Measurements from ENCODE around the gene KRT7.
"Not testable (repeated sequence)": the region's sequence is repeated elsewhere in the genome, so short reads cannot be mapped to it uniquely, and the experiment has no call there.

KRT7 gene

DNA sequence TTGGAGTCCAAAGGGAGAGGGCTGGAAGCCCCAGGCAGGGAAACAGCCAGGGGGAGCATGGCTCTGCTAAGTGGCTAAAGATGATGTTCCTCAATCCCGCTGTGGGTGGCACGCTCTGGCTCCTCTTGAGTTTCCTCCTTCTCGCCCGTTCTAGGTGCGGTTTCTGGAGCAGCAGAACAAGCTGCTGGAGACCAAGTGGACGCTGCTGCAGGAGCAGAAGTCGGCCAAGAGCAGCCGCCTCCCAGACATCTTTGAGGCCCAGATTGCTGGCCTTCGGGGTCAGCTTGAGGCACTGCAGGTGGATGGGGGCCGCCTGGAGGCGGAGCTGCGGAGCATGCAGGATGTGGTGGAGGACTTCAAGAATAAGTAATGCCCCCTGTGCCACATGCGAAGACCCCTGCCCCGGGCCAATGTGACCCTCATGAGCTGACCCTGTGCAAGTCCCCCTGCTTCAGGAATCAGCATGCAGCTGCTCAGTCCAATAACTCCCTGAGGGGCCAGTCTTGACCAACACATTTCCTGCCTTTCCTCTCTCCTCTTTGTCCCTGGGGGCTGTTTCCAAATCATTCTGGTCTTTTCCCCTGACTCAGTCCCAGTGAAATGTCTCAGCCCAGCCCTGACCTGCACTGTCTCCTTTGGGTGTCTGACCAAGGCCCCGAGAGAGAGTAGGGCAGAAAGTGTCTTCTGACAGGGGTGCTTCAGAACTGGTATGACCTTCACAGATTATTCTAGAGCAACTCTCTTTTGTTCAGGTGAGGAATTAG, 2.1 kb downstream of the KRT7 start:
- TF ChIP-seq GATA1 (IDR thresholded peaks at IDR 0.05; ENCODE audit: low read depth, low read length) (no peak), POLR2A (IDR thresholded peaks at IDR 0.05; ENCODE audit: low read length) (no peak)
- DNase-seq: no peak

DNA sequence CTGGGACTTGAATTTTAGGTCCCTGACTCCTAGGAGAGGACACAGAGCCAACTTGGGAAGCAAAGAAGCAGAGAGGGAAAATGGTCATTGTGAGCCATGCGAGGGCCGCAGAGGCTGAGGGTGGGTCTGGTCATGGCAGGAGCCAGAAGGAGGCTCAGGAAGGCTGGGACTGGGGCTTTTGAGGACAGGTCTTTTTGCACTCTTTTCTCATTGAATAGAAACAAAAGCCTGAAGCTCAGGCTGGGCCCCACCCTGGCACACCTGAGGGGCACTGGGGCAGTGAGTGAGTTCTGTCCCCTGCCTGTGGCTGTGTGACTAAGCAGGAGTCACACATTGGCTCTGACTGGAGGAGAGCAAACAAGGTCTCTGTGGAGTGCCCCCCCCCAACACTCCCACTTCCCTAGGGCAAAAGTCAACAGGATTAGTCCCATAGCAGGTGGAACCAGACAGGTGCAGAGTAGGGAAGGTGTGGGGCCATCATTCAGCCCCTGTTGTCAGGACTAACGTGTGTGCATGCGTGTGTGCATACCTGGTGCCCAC, 2.8 kb downstream of the KRT7 start:
- TF ChIP-seq POLR2A (IDR thresholded peaks at IDR 0.05; ENCODE audit: low read length) (no peak), GATA1 (IDR thresholded peaks at IDR 0.05; ENCODE audit: low read depth, low read length) (no peak)
- DNase-seq: no peak

DNA sequence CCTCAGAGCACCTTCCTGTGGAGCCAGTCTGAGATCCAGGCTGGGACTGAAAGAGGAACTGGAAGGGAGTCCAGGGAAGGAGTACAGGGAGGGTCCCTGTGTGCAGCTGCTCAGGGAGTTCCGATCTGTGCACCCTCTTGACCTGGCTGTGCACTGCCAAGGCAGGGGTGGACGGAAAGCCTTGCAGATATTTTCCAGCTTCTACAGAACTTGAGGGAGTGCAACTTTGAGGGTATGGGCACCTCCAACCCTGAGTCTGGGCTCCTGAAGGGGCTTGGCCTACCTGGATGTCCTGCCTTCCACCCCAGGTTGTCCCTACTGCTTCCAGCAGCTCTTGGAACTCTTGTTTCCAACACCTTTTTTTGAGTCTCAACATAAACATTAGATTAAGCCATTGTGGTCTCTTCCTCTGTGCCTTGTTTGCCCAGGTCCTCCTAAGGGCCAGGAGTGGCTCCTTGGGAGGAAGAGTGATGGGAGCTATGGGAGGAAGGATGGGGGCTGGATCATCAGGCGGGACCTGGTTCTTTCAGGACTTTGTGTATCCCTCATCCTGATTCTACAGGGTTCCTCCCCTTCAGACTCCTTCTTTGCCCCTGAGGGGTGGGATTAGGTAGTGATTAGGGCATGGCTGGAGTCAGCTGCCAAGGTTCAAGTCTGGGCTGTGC, 3.5 kb downstream of the KRT7 start:
- TF ChIP-seq POLR2A (IDR thresholded peaks at IDR 0.05; ENCODE audit: low read length): no peak
- no peak for TF ChIP-seq GATA1 (IDR thresholded peaks at IDR 0.05; ENCODE audit: low read depth, low read length)

DNA sequence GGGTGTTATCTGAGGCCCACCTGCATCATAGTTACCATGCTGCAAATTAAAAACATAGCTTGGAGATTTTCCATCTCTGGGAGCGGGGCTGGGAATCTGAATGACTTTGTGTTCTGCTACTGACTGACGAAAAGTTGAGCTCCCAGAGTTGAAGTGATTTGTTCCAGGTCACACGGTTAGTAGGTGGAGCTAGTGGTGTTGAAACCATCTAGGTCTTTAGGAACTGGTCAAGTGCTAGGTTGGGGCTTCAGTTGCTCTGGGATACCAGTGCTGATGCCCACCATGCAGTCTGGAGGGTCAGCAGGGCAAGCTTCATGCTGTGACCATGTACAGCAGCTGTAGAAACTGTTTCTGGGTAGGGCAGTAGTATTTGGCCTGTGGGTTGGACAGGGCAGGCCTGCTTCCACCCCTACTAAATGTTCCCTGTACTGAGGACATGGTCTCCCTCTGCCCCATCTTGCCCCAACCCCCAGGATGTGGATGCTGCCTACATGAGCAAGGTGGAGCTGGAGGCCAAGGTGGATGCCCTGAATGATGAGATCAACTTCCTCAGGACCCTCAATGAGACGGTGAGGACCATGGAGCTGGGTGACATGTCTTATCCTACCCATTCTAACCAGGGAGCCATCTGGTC, 5.3 kb downstream of the KRT7 start:
- no peak for TF ChIP-seq POLR2A (IDR thresholded peaks at IDR 0.05; ENCODE audit: low read length)
- no peak for TF ChIP-seq GATA1 (IDR thresholded peaks at IDR 0.05; ENCODE audit: low read depth, low read length)
- no peak for DNase-seq

More for the DNA sequence above, 3.5 kb downstream of the KRT7 start:
- no peak for DNase-seq

DNA sequence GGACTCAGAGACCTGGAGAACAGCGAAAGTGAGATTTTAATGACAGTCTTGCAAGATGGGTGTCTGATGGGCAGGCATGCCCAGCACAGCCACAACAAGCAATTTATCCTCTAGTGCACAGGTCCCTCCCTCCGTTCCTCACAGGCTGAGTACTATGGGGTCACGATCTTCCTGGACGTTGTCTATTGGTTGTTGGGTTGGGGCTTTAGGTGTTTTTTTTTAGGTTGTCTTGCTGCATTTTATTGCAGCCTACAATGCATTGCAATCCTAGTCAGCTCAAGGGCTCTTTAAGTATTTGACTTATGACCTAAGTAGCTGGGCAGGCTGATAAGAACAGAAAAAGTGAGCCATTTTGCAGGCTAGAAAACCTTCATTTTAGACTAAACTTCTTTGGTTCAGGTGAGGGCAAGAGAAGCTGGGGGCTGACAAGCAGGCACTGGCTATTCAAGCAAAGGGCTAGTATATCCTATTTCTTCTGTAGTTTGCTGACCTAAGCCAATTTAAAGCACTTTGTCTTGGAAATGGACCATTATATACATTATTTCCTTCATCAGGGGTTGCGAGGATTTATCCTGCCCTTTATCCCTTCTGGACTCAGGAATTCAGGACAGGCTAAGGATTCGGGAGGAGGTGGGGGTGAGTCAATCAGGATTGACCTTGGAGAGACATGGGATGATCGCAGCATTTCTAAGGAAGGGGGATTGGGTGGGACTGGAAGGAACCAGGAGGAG, 6.0 kb downstream of the KRT7 start:
- no peak for TF ChIP-seq GATA1 (IDR thresholded peaks at IDR 0.05; ENCODE audit: low read depth, low read length)
- TF ChIP-seq POLR2A (IDR thresholded peaks at IDR 0.05; ENCODE audit: low read length): no peak
- DNase-seq: no peak

DNA sequence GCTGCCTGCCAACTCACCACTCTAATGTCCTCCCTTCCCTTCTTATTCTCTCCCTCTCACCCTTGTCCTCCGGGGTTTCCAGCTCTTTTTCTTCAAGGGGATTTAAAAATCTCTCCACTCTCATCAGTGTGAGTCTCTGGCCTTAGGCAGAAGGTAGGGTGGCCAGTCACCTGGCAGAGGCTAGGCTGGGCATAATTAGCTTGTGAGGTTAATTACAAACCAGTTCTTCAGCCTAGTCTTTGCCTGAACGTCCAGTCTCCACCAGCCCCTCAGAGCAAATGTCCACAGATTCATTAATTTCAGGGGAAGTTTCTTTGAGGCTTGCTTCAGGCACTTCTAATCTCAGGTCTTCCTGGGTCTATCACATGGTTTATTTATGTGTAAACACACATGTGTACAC, 6.7 kb downstream of the KRT7 start:
- no peak for DNase-seq
- TF ChIP-seq GATA1 (IDR thresholded peaks at IDR 0.05; ENCODE audit: low read depth, low read length) (no peak), POLR2A (IDR thresholded peaks at IDR 0.05; ENCODE audit: low read length) (no peak)

DNA sequence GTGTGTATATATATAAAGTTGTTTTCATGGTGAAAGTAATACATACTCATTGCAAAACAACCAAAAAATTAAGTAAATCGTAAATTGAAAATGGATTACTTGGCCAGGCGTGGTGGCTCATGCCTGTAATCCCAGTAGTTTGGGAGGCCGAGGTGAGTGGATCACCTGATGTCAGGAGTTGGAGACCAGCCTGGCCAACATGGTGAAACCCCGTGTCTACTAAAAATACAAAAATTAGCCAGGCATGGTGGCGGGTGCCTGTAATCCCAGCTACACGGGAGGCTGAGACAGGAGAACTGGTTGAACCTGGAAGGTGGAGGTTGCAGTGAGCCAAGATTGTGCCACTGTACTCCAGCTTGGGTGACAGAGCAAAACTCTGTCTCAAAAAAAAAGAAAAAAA, 7.2 kb downstream of the KRT7 start:
- not testable (repeated sequence) for DNase-seq

DNA sequence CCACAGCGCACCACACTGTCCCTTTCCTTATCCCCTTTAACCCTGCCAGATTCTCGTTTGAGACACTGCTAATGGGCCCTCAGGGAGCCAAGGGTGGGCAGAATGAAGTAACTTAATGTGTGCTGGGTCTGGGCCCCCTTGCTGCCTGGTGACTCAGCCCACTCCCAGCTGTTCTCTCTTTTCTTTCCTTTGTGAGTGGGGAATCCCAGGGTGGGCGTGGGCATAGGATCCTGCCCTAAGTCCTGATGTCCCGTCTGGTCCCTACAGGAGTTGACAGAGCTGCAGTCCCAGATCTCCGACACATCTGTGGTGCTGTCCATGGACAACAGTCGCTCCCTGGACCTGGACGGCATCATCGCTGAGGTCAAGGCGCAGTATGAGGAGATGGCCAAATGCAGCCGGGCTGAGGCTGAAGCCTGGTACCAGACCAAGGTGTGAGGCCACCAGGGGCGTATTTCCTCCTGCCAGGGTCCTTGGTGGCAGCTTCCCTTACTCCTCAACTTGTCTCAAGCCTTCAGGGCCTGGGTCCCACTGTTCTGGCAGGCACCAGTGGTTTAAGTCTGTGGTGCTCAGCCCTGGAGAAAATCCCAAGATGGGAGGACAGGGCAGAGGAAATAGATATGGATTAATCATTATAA, 8.3 kb downstream of the KRT7 start:
- no peak for DNase-seq
- no peak for TF ChIP-seq POLR2A (IDR thresholded peaks at IDR 0.05; ENCODE audit: low read length)
- TF ChIP-seq GATA1 (IDR thresholded peaks at IDR 0.05; ENCODE audit: low read depth, low read length): no peak

DNA sequence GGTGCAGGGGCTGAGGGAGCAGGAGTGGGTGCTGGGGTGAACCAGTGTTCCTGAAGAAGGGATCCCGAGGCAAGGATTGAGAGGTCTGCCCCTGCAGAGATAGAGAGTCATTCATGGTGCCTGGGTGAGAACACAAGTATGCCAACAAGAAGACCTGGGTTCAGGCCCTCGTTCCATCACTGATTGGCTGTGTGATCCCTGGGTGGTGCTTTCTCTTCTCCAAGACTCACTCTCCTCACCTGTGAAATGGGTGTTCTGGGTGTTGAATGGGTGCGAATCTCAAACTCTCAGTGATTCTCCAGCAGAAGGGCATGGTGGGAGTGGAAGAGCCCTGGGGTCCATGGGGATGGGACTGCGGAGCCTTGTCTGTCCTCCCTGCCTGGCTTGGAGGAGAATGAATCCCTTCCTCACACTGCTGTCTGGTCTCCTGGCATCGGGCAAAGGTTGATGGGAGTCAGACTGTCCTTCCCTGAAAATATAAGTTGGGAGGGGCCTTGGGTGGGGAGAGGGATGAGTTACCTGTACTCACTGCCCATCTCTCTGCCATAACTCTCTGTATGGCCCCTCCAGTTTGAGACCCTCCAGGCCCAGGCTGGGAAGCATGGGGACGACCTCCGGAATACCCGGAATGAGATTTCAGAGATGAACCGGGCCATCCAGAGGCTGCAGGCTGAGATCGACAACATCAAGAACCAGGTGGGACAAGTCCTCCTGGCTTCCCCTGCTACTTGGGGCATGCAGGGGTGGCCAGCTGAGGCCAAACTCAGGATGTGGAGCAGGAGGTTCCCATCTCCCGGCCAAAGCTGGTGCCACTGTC, 9.6 kb downstream of the KRT7 start:
- no peak for DNase-seq
- TF ChIP-seq POLR2A (IDR thresholded peaks at IDR 0.05; ENCODE audit: low read length): no peak
- TF ChIP-seq GATA1 (IDR thresholded peaks at IDR 0.05; ENCODE audit: low read depth, low read length): no peak

DNA sequence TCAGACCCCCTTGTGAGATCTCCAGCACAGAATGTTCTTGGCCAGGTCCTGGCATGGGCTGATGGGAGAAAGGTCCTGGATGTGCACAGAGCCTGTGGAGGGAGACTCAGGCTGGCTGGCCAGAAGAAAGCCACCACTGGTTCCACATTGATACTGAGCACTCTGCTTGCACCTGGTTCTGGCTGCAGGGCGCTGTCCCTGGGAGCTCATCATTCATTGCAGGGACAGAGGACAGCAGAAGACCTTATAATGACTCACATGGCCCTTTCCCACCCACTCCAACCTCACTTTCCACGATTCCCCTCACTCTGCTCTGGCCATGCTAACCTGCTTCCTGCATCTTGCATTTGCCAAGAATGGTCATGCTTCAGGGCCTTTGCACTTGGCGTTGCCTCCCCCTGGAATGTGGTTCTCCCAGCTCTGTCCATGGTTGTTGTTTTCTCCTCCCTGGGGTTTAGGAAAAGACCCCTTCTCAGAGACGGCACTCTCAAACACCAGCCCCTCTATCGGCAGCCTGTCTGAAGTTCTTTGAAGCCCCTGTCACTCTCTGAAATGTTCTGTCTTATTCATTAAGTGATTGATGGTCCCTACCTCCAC, 10.3 kb downstream of the KRT7 start:
- TF ChIP-seq POLR2A (IDR thresholded peaks at IDR 0.05; ENCODE audit: low read length) (no peak), GATA1 (IDR thresholded peaks at IDR 0.05; ENCODE audit: low read depth, low read length) (no peak)
- no peak for DNase-seq

DNA sequence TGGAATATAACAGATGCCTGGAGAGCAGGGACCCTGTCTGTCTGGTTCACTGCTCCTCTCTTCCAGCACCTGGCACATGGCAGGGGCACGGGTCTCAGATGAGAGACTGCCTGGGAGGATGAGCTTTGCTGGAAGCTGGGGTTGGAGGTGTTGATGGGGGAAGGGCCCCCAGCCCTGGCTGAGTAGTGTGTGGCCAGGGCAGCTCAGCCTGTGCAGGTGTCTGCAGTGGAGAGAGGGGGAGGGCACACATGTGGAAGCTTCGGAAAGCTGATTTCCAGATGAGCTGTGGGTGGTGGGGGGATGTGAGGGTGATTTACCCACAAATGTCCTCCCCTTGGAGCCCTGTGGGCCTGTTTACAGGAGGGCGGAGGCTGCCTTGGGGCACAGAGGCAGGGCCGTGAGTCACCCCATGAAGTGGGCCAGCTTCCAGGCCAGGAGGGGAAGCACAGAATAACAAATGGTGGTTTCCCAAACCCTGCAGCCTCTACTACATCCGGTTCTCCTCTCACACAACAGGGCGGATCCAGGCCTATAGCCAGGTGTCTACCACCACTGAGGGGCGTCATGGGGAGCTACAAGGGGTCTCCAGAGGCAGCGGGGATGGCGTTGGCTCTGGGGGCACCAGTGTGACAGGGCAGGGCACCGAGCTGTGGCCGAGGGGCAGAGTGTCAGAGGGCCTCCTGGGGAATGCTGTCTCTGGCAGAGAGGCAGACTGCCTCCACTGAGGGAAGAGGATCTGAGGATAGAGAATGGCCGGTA, 11.0 kb downstream of the KRT7 start:
- TF ChIP-seq GATA1 (IDR thresholded peaks at IDR 0.05; ENCODE audit: low read depth, low read length): no peak
- no peak for TF ChIP-seq POLR2A (IDR thresholded peaks at IDR 0.05; ENCODE audit: low read length)
- DNase-seq: no peak

DNA sequence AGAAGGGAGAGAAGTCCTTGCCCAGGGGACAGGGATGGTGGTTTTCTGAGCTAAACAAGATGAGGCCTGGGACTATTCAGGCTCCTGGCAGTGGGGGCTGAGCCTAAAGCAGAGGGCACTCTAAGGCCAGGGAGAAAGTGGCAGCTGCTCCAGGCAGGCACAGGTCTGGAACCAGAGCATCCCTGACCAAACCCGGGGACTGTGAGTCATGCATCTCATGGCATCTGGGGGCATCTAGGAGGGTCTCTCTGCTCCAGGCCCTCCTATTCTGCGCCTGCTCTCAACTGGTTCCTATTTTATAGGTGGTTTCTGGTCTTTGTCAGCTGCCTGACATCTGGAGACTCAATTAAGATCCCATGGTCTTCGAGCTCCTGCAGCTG, 11.6 kb downstream of the KRT7 start:
- TF ChIP-seq GATA1 (IDR thresholded peaks at IDR 0.05; ENCODE audit: low read depth, low read length) (no peak), POLR2A (IDR thresholded peaks at IDR 0.05; ENCODE audit: low read length) (no peak)

More for the DNA sequence above, 11.6 kb downstream of the KRT7 start:
- no peak for DNase-seq
